GM21526 (cell line): ENCODE data around the gene CFL1.
"Not testable (repeated sequence)": the region's sequence is repeated elsewhere in the genome, so short reads cannot be mapped to it uniquely, and the experiment has no call there.

Experiments used
- ATAC-seq: cut with Tn5 transposase; IDR thresholded peaks from one replicate; pipeline ENCODE4 v1.9.1; 2021; ENCODE audit warnings: moderate library complexity; ENCODE audit not compliant: unreplicated experiment, low FRiP score

Gene CFL1

DNA sequence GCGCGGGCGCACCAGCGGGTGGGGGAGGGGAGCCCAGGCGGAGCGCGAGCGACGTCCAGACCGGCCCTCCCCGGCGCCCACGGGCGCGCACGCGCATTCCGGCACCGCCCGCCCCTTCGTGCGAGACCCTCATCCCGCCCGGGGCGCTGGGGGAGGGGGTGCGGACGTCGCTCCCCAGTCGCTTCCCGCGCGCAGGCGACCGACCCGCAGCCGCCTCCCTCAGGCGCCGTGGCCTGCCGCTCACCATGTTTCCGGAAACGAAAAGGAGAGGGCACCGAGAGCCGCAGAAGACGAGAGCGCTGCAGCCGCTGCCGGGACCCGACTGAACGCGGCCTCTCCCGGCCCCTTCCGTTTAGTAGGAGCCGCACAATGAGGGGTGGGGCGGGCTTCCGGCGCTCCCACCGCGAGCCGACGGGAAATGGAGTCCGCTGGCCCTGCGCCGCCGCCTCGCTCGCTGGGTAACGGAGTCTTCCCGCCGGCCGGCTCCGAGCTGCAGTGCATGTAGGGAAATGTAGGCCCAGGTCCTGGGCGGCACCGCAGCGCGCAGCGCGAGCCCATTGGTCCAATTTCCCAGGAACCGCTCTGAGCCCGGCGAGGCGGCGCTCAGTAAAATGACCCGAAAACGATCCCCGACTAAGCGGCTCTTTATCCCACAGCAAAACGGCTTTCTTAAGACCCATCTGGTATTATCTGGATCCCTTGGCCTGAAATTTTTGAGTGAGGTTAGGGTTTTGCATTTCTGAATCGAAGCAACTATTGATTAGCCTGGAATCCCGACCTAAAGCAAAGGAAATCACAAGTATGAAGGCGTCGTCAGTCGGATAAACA is at the start of gene CFL1:
Gene CFL1, minus strand, starts transcription at position 328 of the 828 bp plus-strand sequence. Its CDS starts 81 bp downstream, at position 247.
- ATAC-seq, result peak; percentile 39

DNA sequence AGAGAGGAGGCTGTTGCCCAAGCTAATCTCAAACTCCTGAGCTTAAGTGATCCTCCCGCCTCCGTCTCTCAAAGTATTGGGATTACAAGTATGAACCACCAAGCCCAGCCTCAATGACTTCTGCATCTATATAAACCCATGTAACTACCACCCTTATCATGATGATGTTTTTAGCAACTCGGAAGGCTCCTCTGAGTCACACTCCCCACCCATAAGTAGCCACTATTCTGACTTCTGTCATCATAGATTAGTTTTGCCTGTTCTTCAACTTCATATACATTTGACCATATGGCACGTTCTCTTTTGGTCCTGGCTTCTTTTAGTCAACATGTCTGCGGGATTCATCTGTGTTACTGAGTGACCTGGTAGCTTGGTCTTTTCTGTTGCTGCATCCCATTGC is 48.6 kb upstream of the CFL1 start:
- no peak for ATAC-seq

DNA sequence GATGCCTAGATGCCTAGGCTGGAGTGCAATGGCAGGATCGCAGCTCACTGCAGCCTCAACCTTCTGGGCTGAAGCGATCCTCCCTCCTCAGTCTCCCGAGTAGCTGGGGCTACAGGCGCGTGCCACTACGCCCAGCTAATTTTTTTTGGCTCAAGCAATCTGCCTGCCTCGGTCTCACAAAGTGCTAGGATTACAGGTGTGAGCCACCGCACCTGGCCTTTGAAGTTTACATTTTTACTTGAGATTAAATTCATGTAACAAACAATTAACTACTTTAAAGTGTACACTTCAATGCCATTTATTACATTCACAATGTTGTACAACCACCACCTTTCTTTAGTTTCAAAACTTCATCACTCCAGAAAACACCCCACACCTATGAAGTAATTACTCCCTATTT is 45.7 kb upstream of the CFL1 start:
- no peak for ATAC-seq

DNA sequence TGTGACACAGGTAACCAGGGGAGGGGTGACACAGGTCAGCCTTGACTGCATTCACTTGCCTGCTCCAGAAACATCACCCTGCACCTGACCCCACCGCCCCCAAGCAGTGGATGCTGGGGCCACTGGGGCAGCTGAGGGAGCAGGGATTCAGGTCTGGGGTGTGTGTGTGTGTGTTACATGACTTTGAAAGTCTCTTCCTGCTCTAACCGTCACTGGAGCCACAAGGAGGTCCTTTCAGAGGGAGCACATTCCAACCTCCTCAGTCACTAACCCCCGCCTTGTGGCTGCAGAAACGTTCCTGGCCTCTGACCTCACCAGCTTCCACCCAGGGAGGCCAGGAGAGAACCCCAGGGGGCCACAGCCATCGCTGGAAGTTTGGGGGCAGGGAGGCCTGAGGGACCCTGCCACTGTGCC is 45.1 kb upstream of the CFL1 start:
- no peak for ATAC-seq

DNA sequence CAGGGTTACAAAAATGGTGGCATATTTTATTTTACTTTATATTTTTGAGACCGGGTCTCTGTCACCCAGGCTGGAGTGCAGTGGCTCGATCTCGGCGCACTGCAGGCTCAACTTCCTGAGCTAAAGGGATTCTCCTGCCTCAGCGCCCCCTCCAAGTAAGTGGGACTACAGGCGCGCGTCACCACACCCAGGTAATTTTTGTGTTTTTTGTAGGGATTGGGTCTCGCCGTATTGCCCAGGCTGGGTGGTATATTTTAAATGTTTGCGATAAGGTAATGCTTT is 42.9 kb upstream of the CFL1 start:
- no peak for ATAC-seq

DNA sequence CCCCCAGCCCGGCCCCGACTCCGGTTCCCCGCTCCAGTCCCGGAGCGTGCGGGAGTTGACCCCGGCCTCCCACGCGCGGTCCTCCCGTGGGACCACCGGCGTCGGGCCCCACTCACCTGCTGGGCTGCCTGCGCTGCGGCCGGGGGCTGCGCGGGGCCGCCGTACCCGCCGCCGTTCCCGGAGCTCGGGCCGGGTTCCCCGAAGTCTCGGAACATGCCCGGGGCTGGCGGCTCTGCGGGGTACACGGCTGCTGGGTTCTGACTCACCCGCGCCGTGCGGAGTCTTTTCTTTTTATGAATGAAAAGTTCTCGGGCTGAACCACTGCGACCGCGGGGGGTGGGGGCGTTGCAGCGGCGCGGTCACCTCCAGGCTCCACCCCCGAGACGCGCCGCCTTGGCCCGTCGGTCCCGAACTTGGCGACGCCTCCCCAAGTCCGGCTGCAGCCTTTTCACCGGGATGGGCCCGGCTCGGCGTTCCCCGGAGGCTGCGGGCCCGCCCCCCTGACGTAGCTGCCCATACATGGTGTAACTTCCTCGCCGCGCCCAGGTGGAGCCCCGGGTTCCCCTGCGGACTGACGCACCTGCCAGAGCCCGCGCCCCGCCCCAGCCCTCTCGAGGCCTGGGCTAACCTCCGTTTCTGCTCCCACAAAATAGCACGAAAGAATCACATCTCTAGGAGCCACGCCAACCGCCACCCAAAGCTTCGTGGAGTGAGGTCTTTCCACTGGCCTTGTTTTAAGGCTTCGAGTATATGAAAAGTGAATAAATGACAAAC is 42.3 kb upstream of the CFL1 start, which contains the start of gene FOSL1:
Gene FOSL1, minus strand, starts transcription at position 264 of the 774 bp plus-strand sequence. Its CDS starts 49 bp downstream, at position 215.
- peak; percentile 62 for ATAC-seq

DNA sequence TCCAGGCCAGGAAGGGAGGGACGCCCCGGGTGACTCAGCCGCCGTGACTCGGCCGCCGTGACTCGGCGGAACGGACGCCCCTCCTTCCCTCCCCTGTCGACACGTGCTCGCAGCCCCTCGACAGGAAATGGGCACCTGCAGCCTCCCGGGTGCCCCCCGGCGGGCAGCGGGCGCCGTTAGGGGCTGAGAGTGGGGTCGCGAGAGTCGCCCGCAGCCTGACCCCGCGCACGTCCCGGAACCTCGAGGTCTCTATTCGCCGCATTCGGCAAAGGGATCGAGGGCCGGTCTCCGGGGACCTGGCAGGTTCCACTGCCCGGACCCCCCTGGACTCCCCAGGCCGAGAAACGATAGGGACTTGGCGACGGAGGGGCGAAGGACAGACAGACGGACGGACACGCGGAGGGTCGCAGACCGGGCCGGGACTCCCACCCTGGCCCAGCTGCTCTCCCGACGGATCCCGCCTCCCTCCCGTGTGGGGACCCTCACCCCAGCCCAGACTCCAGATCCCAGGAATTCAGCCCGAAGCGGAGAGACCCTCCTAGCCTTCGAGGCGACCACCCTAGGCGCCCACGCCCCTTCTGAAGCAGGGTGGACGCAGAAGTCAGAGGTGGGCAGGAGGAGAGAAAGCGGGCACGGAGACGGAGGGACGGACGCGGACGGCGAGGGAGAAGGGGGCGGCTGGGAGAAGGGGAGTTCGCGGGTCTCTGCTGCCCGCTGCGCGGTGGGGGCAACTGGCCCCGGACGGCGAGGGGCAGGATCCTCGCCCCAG is 41.6 kb upstream of the CFL1 start:
- no peak for ATAC-seq

DNA sequence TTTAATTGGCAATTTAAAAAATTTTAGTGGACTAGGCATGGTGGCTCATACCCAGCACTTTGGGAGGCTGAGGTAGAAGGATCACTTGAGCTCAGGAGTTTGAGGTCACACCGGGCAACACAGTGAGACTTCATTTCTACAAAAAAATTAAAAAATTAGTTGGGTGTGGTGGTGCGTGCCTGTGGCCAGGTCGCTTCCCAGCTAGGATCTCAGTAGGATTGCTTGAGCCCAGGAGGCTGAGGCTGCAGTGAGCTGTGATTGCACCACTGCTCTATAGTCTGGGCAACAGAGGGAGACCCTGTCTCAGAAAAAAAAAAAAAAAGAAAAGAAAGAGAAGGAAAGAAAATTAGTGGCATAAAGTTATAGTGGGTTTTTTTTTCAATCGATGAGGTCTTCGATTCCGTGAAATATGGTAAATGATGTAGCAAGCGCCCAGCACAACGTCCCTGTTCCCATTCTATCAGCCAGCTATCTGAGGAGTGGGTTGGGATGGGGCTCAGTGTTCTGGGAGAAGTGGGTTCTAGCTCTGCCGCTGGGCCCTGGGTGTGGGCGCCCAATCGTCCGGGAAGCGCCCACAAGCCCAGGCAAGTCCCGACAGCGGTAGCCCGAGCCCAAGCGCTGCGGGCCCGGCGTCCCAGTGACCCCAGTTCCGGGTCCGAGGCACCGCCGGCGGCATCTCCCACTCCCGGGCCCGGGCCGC is 40.8 kb upstream of the CFL1 start:
- no peak for ATAC-seq

DNA sequence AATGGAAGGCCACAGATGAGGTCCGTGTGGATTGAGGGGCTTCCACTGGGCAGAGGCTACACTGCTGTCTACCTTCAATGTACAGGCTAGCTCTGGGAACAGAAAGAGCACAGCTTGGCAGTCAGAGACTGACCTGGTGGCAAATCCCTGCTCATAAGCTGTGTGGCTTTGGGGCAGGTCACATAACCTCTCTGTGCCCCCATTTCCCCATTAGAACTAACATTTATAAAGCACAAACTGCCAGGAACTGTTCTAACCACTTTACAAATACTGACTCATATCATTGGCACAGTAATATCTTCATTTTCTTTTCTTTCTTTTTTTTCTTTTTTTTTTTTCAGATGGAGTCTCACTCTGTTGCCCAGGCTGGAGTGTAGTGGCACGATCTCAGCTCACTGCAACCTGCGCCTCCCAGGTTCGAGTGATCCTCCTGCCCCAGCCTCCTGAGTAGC is 39.1 kb upstream of the CFL1 start:
- ATAC-seq, result no peak

DNA sequence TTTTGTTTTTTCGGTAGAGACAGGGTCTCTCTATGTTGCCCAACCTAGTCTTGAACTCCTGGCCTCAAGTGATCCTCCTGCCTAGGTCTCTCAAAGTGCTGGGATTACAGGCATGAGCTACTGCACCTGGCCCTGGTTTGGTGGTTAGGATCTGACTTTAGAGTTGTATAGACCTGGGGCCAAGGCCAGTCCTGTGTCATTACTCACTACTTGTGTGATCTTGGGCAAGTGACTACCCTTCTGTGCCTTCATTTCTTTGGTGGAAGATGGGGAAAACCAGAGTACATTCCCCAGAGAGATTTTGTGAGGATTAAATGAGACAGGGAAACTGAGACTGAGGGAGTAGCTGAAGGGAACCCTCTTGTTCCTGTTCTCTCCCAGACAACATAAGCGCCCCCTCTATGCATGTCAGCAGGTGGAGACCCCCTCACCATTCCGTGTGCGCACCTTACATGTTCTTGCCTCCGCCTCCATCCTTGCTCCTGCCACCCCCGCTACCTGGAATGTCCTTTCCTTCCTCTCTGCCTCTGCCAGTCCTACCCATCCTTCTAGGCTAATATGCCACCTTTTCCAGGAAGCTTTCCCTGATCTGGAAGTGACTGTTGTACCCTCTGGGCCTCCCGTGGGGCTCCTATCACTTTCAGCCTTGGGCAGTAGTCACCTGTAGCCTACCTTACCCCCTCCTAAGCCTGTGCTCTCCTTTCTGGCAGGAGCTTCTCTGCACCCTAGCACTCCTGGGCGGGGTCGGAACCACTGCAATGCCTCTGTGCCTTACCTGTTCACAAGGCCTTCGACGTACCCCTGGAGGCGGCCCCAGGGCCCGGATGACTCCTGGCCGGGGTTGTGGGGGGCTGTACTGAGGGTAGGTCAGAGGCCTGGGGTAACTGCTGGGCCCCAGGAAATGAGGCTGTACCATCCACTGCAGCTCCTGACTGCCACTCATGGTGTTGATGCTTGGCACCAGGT is 38.3 kb upstream of the CFL1 start:
- no peak for ATAC-seq

DNA sequence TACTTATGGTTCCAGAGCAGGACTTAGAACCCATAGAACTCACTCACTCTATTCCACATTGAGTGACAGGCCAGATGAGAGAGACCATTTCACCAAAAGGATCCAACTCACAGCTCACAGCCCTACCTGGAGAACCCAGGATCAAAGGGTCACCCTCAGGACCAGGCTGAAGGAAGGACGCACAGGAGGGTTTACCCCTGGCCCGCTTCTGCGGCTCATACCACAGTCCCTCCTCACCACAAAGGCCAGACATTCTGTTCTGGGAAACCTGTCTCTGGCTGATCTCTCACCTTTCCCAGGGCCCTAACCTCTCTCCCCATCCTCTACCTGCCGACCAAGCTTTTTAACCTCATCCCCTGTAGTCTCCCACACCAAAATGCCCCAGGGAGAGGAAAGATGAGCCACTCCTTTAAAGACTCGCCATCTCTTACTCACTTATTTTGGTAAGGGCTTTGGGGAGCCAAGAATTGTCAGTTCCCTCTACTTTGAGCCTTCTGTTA is 37.6 kb upstream of the CFL1 start:
- ATAC-seq, result no peak

DNA sequence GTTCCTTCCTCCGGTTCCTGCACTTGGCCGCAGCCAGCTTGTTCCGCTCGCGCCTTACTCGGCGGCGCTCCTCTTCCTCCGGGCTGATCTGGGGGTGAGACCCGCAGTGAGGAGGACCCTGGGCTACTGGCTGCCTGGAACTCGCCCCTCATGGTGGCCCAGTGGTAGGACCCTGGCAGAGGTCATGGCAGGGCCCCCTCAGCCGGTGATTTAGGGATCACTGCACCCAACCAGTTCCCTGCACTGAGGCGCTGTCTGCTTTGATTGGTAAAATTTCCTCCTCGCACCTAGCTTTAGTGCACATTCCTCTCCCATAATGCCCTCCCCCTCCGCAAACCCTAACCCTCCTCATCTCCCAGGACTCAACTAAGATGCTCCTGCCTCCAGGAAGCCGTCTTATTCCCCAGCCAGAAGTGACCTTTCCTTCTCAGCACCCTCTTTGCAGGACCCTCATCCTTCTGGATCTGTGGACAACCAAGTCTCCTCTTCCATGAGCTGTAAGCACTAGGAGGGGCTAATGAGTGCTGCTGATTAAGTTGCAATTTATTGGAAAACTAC is 36.1 kb upstream of the CFL1 start:
- no peak for ATAC-seq

DNA sequence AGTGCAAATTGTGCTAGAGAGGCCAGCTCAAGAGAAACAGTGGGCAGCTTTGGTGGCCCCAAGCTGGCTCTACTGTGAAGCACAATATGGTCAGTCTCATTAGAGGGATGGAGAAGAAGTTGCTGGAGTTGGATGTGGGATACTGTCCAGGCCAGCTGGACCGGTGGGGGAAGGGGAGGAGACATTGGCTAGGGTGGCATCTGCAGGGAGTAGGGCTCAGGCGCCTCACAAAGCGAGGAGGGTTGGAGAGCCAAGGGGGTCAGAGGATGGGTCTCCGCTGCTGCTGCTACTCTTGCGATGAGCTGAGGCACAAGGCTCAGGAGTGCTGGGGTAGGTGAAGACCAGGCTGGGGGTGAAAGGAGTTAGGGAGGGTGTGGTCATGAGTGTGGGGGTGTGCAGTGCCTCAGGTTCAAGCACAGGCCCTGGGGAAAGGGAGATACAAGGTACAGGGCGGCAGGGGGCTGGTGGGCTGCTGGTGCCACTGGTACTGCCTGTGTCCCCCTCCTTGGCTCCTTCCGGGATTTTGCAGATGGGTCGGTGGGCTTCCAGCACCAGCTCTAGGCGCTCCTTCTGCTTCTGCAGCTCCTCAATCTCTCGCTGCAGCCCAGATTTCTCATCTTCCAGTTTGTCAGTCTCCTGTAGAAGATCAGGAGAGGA is 34.8 kb upstream of the CFL1 start:
- no peak for ATAC-seq

DNA sequence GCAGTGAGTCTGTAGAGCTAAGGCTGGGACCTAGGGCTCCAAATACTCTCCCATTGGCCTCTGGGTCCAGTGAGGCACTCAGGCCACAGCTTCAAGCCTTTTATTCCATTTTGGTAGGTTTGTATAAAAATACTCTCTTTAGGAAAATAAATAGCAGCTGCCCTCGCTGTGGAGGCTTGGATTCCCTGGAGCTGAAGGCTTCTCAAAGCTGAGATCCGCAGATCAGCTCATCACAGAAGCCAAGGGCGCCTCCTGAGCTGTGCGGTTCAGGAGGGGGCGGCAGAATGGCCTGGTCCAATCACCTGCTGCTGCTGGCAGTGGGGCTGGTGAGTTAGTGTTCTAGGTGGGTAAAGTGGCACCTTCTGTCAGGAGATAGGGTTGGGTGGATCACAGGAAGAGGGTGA is 34.2 kb upstream of the CFL1 start:
- not testable (repeated sequence) for ATAC-seq

DNA sequence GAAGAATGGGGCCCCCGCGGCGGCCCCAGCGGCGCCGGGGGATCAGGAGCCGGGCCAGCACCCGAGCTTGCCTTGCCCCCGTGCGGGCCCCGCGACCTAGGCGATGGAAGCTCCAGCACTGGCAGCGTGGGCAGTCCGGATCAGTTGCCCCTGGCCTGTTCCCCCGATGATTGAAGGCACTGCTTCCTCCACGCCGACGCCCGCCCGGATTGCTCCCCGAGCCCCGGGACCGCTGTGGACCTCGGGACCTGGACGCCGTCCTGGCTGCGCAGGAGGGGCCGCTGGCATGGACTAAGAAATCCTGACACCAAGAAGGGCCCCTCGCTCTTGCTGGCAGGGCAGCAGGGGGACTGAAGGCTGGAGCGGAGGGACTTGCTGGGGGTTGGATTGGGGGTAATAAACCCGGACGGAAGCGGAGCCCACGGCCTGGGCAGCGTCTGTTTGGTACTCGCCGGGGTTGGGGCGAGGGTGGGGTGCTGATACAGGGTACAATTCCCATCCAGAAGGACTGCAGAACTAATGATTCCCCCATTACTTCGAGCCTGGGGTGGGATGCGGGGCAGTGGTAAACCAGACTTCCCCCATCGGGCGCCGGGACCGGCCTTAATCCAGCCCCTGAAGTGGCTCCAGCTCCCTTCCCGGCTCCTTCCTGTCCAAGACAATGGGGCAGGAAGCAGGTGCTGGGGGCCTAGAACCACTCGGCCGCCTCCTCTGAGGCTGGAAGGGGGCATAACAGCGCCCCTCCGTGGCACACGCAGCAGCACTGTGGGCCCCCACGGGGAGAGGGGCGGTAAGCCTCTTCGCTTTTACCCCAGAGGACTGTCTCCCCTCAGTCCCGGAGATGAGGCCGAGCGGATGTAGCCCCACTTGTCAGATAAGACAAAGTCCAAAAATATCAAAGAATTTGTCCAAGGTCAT is 33.5 kb upstream of the CFL1 start:
- no peak for ATAC-seq

DNA sequence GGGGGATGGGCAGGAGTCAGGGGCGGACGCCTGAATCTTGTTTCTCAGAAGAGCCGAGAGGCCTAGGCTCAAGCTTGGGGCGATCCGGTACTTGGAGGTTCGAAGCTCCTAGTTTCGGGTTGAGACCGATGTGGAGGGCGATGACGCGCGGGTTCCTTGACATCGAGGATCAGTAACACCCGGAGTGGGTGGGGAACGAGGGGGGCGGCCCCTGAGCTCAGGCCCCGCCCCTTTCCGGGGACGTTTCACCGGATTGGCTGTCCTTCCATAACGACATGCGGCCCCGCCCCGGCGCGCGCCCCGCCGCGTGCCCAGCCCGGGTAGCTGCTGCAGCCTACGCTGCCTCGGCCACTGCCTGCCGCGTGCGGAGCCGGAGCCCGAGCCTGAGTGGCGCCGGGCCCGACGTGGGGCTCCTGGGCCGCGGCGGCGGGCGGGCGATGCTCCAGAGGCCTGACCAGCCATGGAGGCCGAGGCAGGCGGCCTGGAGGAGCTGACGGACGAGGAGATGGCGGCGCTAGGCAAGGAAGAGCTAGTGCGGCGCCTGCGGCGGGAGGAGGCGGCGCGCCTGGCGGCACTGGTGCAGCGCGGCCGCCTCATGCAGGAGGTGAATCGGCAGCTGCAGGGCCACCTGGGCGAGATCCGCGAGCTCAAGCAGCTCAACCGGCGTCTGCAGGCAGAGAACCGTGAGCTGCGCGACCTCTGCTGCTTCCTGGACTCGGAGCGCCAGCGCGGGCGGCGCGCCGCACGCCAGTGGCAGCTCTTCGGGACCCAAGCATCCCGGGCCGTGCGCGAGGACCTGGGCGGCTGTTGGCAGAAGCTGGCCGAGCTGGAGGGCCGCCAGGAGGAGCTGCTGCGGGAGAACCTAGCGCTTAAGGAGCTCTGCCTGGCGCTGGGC is 32.6 kb upstream of the CFL1 start, which contains the start of gene CCDC85B:
Gene CCDC85B, plus strand, starts transcription at position 350 of the 895 bp plus-strand sequence. Its CDS starts 111 bp downstream, at position 461.
- ATAC-seq, result peak; percentile 35
